Coronary artery (tissue), 2 donors: ENCODE results near the gene FAM20B.

Source experiments
- DNase-seq: peaks from one replicate; pipeline ENCODE4 v3.0.0-alpha.2; 2017; ENCODE audit warnings: low spot score
- H3K27ac ChIP-seq, 2 donors: fragments of 200-600 bp; sonication (generic); one replicate each; pipeline ENCODE4 v1.5.1; 2016 to 2019
- H3K4me3 ChIP-seq: fragments of 200-600 bp; sonication (generic); 2 replicates; pipeline ENCODE4 v1.5.1; 2016; ENCODE audit warnings: mild to moderate bottlenecking, moderate library complexity
- TF ChIP-seq, protein P1 (sequence below): fragments of 200-600 bp; sonication (generic); IDR thresholded peaks from one replicate; pipeline ENCODE4 v1.5.1; 2019; ENCODE audit warnings: antibody characterized with exemption

Gene FAM20B

DNA sequence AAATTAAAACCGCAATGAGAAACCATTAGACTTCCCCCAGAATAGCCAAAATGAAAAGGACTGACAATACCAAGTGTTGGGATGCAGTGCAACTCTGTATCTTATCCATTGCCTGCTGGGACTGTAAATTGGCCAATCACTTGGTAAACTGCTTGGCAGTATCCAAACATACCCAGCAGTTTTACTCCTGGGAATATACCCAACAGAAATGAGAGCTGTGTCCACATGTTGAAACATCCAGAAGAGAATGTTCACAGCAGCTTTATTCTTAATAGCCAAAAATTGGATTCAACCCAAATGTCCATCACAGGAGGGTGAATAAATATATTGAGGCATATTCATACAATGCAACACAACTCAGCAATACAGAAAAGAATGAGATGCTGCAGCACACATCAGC, 13.7 kb upstream of the FAM20B start:
- Histone ChIP-seq H3K27ac (no peak overlapping the region), H3K4me3 (no peak overlapping the region)
- TF ChIP-seq, protein P1, sequence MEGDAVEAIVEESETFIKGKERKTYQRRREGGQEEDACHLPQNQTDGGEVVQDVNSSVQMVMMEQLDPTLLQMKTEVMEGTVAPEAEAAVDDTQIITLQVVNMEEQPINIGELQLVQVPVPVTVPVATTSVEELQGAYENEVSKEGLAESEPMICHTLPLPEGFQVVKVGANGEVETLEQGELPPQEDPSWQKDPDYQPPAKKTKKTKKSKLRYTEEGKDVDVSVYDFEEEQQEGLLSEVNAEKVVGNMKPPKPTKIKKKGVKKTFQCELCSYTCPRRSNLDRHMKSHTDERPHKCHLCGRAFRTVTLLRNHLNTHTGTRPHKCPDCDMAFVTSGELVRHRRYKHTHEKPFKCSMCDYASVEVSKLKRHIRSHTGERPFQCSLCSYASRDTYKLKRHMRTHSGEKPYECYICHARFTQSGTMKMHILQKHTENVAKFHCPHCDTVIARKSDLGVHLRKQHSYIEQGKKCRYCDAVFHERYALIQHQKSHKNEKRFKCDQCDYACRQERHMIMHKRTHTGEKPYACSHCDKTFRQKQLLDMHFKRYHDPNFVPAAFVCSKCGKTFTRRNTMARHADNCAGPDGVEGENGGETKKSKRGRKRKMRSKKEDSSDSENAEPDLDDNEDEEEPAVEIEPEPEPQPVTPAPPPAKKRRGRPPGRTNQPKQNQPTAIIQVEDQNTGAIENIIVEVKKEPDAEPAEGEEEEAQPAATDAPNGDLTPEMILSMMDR: no peak
- no peak for DNase-seq

DNA sequence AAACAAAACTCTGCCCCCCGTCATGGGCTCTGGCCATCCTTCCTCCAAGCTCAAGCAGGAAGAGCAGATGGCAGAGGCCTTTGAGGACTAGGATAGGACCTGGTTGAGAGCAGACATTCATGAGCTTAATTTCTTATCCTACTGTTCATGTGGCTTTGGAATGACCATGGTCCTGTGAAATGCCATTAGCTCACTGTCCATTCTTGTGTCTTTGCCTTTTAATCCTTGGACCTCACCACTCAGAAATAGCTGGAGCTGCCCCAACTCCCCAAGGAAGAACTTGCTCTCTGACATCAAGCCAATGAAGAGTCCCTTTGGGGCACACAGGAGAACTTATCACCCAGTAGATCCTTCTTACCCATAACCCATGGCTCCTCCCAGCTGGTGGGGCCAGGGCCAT, 11.6 kb upstream of the FAM20B start:
- no peak for DNase-seq
- Histone ChIP-seq H3K27ac (no peak overlapping the region), H3K4me3 (no peak overlapping the region)
- TF ChIP-seq, protein P1: no peak

- TF ChIP-seq, protein P1: no peak
- H3K4me3 ChIP-seq: no peak overlapping the region
- no peak for DNase-seq
Measured at GRCh38 chr1:179015396-179015795, 10.3 kb upstream of the FAM20B start.

DNA sequence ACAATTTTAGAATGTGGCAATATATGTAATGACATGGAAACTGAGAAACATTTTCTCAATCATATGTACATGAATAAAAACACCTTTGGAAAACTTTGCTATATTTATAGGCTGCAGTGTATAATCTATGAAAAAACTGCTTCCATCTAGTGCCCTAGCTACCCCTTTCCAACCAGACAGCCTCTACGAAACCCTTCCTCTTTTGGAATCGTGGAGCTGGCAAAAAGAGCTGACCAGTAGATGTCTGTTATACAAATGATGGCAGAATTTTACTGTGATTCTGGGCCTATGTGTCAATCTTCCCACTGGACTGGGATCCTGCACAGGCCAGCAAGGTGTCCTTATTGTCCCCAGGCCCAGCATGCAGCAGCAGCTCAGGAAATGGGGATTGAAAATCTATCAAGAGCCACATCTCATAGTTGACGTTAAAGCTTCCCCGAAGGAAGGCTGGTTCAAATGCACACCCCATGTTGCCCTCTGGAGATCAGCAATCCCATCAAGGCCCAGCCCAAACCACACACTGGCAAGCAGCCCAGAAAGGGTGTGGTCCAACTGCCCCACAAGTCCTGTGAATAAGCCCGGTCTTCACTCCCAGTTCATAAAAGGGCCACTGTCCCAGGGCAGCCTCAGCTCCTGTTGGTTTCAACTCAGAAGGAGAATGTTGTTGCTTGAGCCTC, 8.8 kb upstream of the FAM20B start:
- TF ChIP-seq, protein P1: no peak
- Histone ChIP-seq H3K27ac (peak overlapping the region; percentile 57 to 72), H3K4me3 (peak overlapping the region; percentile 38)
- peak; percentile 82 for DNase-seq

More at GRCh38 chr1:179015396-179015795, 10.3 kb upstream of the FAM20B start:
- no peak overlapping the region for H3K27ac ChIP-seq

GRCh38 chr1:179017383-179018326, 8.0 kb upstream of the FAM20B start:
- TF ChIP-seq, protein P1: no peak
- H3K4me3 ChIP-seq: peak overlapping the region; percentile 38
- no peak for DNase-seq
- H3K27ac ChIP-seq: peak overlapping the region; percentile 57 to 72

DNA sequence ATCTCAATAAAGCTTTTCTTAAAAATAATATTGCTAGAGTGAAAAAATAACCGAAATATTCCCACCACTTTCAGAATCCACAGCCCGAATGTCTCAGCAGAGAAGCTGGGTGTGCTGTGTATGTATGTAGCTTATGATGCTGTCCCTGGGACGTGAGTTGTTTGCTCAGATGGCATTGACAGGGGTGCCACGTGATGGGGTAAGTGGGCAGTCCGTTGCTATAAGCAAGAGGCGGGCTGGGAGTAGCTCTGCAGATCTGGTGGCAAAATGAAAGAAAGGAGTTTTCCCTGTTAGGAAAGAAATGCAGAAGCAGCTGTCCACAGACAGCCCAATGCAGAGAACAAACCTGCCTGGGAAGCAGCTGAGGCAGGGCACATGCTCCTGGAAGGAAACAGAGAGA, 3.8 kb upstream of the FAM20B start:
- Histone ChIP-seq H3K27ac (peak overlapping the region in 1 of 2 donors; percentile 3), H3K4me3 (peak overlapping the region; percentile 51)
- no peak for DNase-seq
- TF ChIP-seq, protein P1: no peak
